HEK293 (cell line): ENCODE results near the gene CHMP6.

Experiments
- PBX3 ChIP-seq: sonication (generic); formaldehyde crosslinking; IDR thresholded peaks from 2 replicates; pipeline ENCODE4 v1.8.1; 2022; ENCODE audit warnings: mild to moderate bottlenecking, moderate library complexity, missing genetic modification reagents
- ZNF341 ChIP-seq: fragments of 450-650 bp; formaldehyde crosslinking; IDR thresholded peaks from 2 replicates; pipeline ENCODE4; 2016; ENCODE audit warnings: low read depth, missing biosample characterization, missing genetic modification characterization
- TF ChIP-seq, protein P1 (sequence below): fragments of 450-650 bp; formaldehyde crosslinking; IDR thresholded peaks from 2 replicates; pipeline ENCODE4 v1.5.1; 2016; ENCODE audit warnings: missing biosample characterization, missing genetic modification characterization

DNA sequence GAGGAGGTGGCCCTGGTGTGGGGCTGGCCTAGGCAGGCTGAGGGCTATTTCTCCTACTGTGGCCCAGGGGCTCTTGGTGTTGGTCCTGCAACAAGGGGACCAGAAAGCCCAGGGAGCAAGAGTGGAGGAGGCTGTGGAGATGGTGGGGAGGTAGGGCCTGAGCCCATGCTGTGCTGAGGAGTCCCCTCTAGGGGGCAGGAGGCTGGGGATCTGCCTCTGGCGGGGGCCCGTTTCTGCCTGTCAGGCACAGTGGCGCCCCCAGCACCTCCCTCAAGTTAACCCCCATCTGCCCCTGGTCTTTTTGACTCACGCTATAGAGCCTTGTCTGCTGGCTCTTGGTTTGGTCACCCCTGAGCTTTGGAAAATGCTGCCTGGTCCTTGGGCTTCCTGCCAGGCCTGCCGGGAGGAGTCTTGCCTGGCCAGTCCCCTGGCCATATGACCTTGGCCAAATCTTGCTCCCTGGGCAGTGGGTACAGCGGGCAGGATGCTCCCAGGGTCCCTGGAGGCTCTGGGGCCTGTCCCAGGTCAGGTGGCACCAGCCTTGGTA lies 49.2 kb downstream of the CHMP6 start:
- TF ChIP-seq ZNF341 (tag by site-specific recombination) (no peak), PBX3 (CRISPR knock-in tag) (no peak)
- TF ChIP-seq, protein P1, sequence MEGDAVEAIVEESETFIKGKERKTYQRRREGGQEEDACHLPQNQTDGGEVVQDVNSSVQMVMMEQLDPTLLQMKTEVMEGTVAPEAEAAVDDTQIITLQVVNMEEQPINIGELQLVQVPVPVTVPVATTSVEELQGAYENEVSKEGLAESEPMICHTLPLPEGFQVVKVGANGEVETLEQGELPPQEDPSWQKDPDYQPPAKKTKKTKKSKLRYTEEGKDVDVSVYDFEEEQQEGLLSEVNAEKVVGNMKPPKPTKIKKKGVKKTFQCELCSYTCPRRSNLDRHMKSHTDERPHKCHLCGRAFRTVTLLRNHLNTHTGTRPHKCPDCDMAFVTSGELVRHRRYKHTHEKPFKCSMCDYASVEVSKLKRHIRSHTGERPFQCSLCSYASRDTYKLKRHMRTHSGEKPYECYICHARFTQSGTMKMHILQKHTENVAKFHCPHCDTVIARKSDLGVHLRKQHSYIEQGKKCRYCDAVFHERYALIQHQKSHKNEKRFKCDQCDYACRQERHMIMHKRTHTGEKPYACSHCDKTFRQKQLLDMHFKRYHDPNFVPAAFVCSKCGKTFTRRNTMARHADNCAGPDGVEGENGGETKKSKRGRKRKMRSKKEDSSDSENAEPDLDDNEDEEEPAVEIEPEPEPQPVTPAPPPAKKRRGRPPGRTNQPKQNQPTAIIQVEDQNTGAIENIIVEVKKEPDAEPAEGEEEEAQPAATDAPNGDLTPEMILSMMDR (tag by site-specific recombination) = peak; percentile 78
